Measurements from ENCODE around the gene ATP2A3.
A peak's percentile ranks its signal among the peaks of the same experiment; 100 is the strongest.

The ATP2A3 gene

DNA sequence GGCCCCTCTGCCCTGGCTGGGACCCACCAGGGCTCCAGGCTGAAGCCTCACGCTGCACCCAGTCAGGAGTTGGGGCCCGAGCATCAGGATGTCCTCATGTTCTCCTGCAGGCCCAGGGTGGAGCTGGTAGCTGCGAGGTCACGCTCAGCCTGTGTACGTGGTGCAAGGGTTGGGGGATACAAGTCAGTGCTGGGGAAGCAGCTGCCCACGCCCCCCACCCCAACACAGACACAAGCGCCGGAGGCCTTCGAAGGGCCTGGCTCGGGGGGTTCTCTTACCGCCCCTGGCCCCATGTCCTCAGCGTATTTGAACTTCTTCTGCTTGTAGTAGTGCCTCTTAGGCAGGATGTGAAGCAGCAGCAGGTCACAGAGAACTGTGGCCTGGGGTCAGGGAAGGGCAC, 66.5 kb downstream of the ATP2A3 start:
- H4K20me1 ChIP-seq = no peaks in the 10 kb centered on the region
- peaks cover 60% of the 10 kb centered on the region for H3K36me3 ChIP-seq
- TF ChIP-seq Cebpa-rat (IDR thresholded peaks at IDR 0.05) = no peak
- peak overlapping the region; percentile 28 for H3K4me2 ChIP-seq
- H3K9me3 ChIP-seq = no peaks in the 10 kb centered on the region
- peaks cover 66% of the 10 kb centered on the region for H3K4me1 ChIP-seq
- H3K9ac ChIP-seq = peak overlapping the region; percentile 45
- H3K27ac ChIP-seq = peak overlapping the region; percentile 50
- no peaks in the 10 kb centered on the region for H3K27me3 ChIP-seq
- H3K4me3 ChIP-seq = no peak overlapping the region

DNA sequence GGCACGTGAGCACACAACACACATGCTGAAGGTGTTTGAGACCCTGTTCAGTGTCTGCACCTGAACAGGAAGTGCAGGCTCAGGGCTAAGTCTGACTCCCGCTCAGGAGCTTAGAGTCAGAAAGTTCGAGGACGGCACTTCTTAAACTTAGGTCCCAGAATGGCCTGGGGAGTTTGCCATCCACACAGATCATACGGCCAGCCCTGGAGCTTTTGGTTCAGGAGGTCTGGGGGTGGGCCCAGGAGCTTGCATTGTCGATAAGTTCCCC, 67.3 kb downstream of the ATP2A3 start:
- TF ChIP-seq Cebpa-rat (IDR thresholded peaks at IDR 0.05) = no peak
- H3K27ac ChIP-seq = no peak overlapping the region
- peak overlapping the region; percentile 28 for H3K4me2 ChIP-seq
- H3K9ac ChIP-seq = peak overlapping the region; percentile 45; the same call in 1 of the 2 replicates
- peaks cover 1% of the 10 kb centered on the region; the same call in 1 of the 2 replicates for H3K27me3 ChIP-seq
- H3K4me1 ChIP-seq = peaks cover 63% of the 10 kb centered on the region
- H3K36me3 ChIP-seq = peaks cover 51% of the 10 kb centered on the region
- no peaks in the 10 kb centered on the region for H3K9me3 ChIP-seq
- no peak overlapping the region for H3K4me3 ChIP-seq
- peaks cover 2% of the 10 kb centered on the region for H4K20me1 ChIP-seq

GRCh38 chr17:3896108-3896967, 67.9 kb downstream of the ATP2A3 start:
- Histone ChIP-seq H4K20me1 (peaks cover 8% of the 10 kb centered on the region), H3K27ac (no peak overlapping the region), H3K9me3 (no peaks in the 10 kb centered on the region), H3K4me3 (no peak overlapping the region), H3K27me3 (peaks cover 5% of the 10 kb centered on the region; the same call in 1 of the 2 replicates), H3K36me3 (peaks cover 46% of the 10 kb centered on the region), H3K4me1 (peaks cover 63% of the 10 kb centered on the region), H3K9ac (peak overlapping the region; percentile 45; the same call in 1 of the 2 replicates), H3K4me2 (peak overlapping the region; percentile 28; the same call in 1 of the 2 replicates)
- no peak for TF ChIP-seq Cebpa-rat (IDR thresholded peaks at IDR 0.05)

GRCh38 chr17:3895354-3895753, 68.9 kb downstream of the ATP2A3 start:
- no peak overlapping the region for H3K4me3 ChIP-seq
- peaks cover 5% of the 10 kb centered on the region; the same call in 1 of the 2 replicates for H3K27me3 ChIP-seq
- H3K27ac ChIP-seq = no peak overlapping the region
- no peak for TF ChIP-seq Cebpa-rat (IDR thresholded peaks at IDR 0.05)
- H3K4me2 ChIP-seq = peak overlapping the region; percentile 24; the same call in 1 of the 2 replicates
- no peaks in the 10 kb centered on the region for H3K9me3 ChIP-seq
- H3K36me3 ChIP-seq = peaks cover 37% of the 10 kb centered on the region
- no peak overlapping the region for H3K9ac ChIP-seq
- H3K4me1 ChIP-seq = peaks cover 73% of the 10 kb centered on the region
- H4K20me1 ChIP-seq = peaks cover 17% of the 10 kb centered on the region

DNA sequence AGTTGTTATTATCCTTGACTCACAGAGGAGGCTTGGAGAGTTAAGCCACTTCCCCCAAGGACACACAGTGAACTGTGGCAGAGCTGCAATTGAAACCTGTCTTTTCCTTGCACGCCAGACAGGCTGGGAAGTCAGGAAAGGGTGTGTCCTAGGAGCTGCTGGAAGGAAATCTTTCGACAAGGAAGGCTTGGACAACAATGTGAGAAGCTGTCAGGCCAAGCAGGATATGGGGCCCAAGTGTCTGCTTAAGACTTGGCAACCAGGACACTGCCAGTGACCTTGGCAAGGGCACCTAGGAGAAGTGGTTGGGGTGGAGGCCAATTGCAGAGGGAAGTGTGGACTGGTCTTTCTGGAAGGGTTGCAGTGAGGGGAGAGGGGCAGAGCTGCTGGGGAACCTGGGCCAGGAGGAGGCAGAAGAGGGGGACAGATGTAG, 69.3 kb downstream of the ATP2A3 start:
- peaks cover 22% of the 10 kb centered on the region for H4K20me1 ChIP-seq
- H3K27ac ChIP-seq = no peak overlapping the region
- TF ChIP-seq Cebpa-rat (IDR thresholded peaks at IDR 0.05) = no peak
- peak overlapping the region; percentile 24; the same call in 1 of the 2 replicates for H3K4me2 ChIP-seq
- H3K9ac ChIP-seq = no peak overlapping the region
- no peak overlapping the region for H3K4me3 ChIP-seq
- peaks cover 35% of the 10 kb centered on the region for H3K36me3 ChIP-seq
- peaks cover 5% of the 10 kb centered on the region; the same call in 1 of the 2 replicates for H3K27me3 ChIP-seq
- no peaks in the 10 kb centered on the region for H3K9me3 ChIP-seq
- peaks cover 78% of the 10 kb centered on the region for H3K4me1 ChIP-seq

DNA sequence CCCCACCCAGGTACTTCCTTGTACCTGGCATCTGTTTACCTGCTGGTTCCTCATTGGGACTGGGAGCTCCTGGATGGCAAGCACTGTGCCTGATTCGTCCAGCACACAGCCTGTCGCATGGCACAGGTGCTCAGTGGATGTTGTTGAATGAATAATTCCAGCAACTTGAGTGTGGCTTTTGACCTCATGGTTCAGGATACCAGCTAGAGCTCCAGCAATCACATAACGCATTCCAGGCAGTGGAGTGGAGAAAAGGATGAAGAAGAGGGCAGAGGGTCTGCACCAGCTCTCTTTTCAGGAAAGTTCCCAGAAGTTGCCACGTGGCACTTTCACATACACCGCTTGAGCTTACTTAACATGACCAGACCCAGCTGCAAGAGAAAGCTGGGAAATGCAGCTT, 70.0 kb downstream of the ATP2A3 start:
- TF ChIP-seq Cebpa-rat (IDR thresholded peaks at IDR 0.05) = no peak
- peaks cover 29% of the 10 kb centered on the region for H4K20me1 ChIP-seq
- no peak overlapping the region for H3K9ac ChIP-seq
- peaks cover 28% of the 10 kb centered on the region for H3K36me3 ChIP-seq
- H3K27ac ChIP-seq = no peak overlapping the region
- H3K4me2 ChIP-seq = no peak overlapping the region
- H3K9me3 ChIP-seq = no peaks in the 10 kb centered on the region
- peaks cover 84% of the 10 kb centered on the region for H3K4me1 ChIP-seq
- H3K27me3 ChIP-seq = peaks cover 5% of the 10 kb centered on the region; the same call in 1 of the 2 replicates
- no peak overlapping the region for H3K4me3 ChIP-seq

GRCh38 chr17:3893720-3894116, 70.5 kb downstream of the ATP2A3 start:
- peaks cover 5% of the 10 kb centered on the region; the same call in 1 of the 2 replicates for H3K27me3 ChIP-seq
- peaks cover 84% of the 10 kb centered on the region for H3K4me1 ChIP-seq
- peaks cover 34% of the 10 kb centered on the region for H4K20me1 ChIP-seq
- no peak for TF ChIP-seq Cebpa-rat (IDR thresholded peaks at IDR 0.05)
- peak overlapping the region; percentile 83 for H3K4me2 ChIP-seq
- peak overlapping the region; percentile 70; the same call in 1 of the 2 replicates for H3K9ac ChIP-seq
- H3K9me3 ChIP-seq = no peaks in the 10 kb centered on the region
- H3K4me3 ChIP-seq = peak overlapping the region; percentile 80
- peaks cover 23% of the 10 kb centered on the region for H3K36me3 ChIP-seq
- peak overlapping the region; percentile 59; the same call in 1 of the 2 replicates for H3K27ac ChIP-seq

DNA sequence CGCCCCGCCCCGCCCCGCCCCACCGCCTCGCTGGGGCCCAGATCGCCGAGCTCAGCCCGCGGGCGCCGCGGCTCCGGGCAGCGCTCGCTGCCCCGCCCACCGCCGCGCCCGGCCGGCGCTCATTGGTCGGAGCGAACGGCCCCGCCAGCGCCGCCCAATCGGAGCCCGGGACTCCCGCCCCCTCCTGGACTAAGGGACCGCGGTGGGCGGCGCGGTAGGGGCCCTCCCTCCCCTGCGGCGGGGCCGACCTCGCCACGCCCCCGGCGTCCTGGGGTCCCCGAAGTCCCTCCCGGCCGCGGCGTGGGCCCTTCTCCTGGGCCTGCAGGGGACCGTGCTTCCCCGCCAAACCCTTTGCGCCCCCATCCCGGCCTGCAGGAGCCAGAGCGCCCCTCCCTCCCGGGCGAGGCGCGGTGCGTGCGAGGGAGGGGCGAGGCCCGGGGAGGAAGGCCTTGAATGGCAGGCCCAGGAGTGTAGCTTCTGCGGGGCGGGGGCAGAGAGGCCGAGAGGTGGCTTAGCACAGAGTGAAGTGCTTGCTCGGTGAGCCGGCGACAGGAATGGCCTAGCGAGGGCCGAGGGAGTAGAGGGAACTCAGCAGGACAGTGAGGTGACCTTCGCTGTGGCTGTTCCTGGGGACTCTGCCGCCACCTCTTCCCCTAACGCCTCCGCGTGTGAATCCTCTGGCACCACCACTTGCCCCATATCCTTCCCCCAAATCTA, 71.1 kb downstream of the ATP2A3 start, which contains the start of gene CAMKK1:
Gene CAMKK1 (minus strand): TSS at position 51 of the 717 bp plus-strand sequence. CDS start 7,366 bp downstream, outside the sequence.
- Histone ChIP-seq H3K27ac (peak within 1 kb of the TSS; percentile 59), H3K9ac (peak within 1 kb of the TSS; percentile 75), H4K20me1 (peaks cover 37% of the 10 kb centered on the region), H3K4me1 (peaks cover 84% of the 10 kb centered on the region), H3K36me3 (peaks cover 17% of the 10 kb centered on the region), H3K4me2 (peak within 1 kb of the TSS; percentile 100), H3K4me3 (peak within 1 kb of the TSS; percentile 80), H3K9me3 (no peaks in the 10 kb centered on the region), H3K27me3 (peaks cover 5% of the 10 kb centered on the region; the same call in 1 of the 2 replicates)
- TF ChIP-seq Cebpa-rat (IDR thresholded peaks at IDR 0.05) = no peak

DNA sequence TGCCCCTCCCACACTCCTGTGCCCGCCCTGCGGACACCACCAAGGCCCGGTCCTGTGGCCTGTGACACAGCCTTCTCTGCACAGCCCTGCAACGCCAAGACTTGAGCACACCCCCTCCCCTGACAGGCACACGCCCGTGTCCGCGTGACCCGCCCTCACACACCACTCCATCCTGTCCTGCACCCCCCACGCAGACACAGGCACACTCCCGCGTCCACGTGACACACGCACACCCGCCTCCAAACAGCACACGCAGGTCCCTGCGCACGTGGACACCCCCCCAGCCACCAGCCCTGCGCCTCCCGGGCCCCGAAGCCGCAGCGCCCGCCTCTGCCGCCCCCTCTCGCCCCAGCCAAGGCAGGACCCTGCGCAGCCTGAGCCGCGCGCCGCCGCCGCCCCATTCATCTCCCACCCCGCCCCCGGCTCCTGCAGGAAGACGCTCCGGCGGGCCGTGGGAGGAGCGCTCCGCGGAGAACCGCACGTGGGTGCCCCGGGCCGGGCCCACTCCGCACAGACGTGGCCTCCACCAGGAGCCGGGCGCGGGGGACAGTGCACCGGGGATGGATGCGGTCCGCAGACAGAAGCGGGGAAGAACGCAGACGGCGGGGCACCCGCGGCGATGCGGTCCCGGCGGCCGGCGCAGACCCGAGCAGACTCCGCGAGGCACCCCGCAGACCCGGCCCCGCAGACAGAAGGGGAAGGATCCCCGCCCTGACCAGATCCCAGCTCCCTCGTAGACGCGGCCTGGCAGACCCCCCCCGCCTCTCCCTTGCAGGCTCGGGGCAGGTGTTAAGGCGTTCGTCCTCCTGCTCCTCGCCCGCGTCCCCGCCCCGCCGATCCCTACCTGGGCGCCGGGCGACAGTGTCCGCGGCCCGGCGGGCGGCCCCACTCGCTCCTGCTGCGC, 71.9 kb downstream of the ATP2A3 start:
- peaks cover 9% of the 10 kb centered on the region for H3K36me3 ChIP-seq
- H3K4me2 ChIP-seq = peak overlapping the region; percentile 100
- no peaks in the 10 kb centered on the region for H3K9me3 ChIP-seq
- H4K20me1 ChIP-seq = peaks cover 37% of the 10 kb centered on the region
- H3K27me3 ChIP-seq = peaks cover 5% of the 10 kb centered on the region; the same call in 1 of the 2 replicates
- no peak for TF ChIP-seq Cebpa-rat (IDR thresholded peaks at IDR 0.05)
- peak overlapping the region; percentile 51 for H3K27ac ChIP-seq
- peak overlapping the region; percentile 75 for H3K9ac ChIP-seq
- peak overlapping the region; percentile 80 for H3K4me3 ChIP-seq
- peaks cover 84% of the 10 kb centered on the region for H3K4me1 ChIP-seq

All from BLaER1 (cell line).